K562 (cell line): Measurements from ENCODE around the gene ZSWIM6. TPM values are rescaled to one million over a fixed set of nuclear protein-coding genes. Genes with fewer than 3 reads are reported as not detected.

Experiments used
- ATAC-seq: fragments of 200-7000 bp; cut with Tn5 transposase; 3 replicates; pipeline ENCODE4 v1.9.1; 2020; ENCODE audit warnings: moderate library complexity
- BruUV-seq: library from RNA; stranded (reverse); fragments of 400-500 nt; replicated peaks from 2 replicates; lab custom pipeline; 2021; lab: Mats Ljungman, UMichigan
- CTCF ChIA-PET: fragments of 300-600 bp; formaldehyde crosslinking; extraction: SDS; loops from one replicate; lab custom pipeline; 2021; ENCODE audit warnings: low intra/inter-chr PET ratio; lab: Yijun Ruan, JAX
- POLR2A ChIA-PET: fragments of 300-600, 350-650 bp; sonication (Branson Sonifier 250); formaldehyde crosslinking; extraction: SDS; loops from one replicate; lab custom pipeline; 2021; ENCODE audit warnings: antibody characterized with exemption, inconsistent platforms; lab: Yijun Ruan, JAX
- DNase-seq, 4 experiments: peaks; one replicate each; pipeline versions ENCODE4 v3.0.0 to v3.0.0-alpha.2; 2011 to 2018; ENCODE audit warnings: low spot score in 3 of 4, mixed read lengths in 3 of 4; ENCODE audit errors: extremely low read depth in 1 of 4
- FAIRE-seq: peaks from 2 replicates; lab custom pipeline; 2011; peaks lifted over from hg19 to GRCh38; lab: Jason Lieb, UNC
- H2AFZ ChIP-seq: 2 replicates; pipeline ENCODE4 v1.6.0; 2011; ENCODE audit warnings: low read depth, low read length, control low read depth, inconsistent platforms
- H3K27ac ChIP-seq: fragments of 200-600 bp; 3 replicates; pipeline ENCODE4 v1.8.0; 2011; ENCODE audit warnings: low read depth, mild to moderate bottlenecking, control low read depth, inconsistent platforms, low read length, moderate library complexity, mixed read lengths; ENCODE audit errors: extremely low read depth
- H3K27me3 ChIP-seq, 2 experiments: fragments of 300-600 bp in 1 of 2; 2 replicates in 1 of 2; 3 replicates in 1 of 2; pipeline versions ENCODE4 v1.6.0 to v1.8.0; 2011; ENCODE audit warnings: inconsistent platforms in 2 of 2, low read length in 2 of 2, mild to moderate bottlenecking in 1 of 2, mixed read lengths in 1 of 2, moderate library complexity in 1 of 2; ENCODE audit not compliant: control insufficient read depth in 2 of 2, insufficient read depth in 2 of 2
- H3K36me3 ChIP-seq: fragments of 300-600 bp; 3 replicates; pipeline ENCODE4 v1.8.0; 2011; ENCODE audit warnings: mild to moderate bottlenecking, low read length, inconsistent platforms; ENCODE audit not compliant: control insufficient read depth, insufficient read depth
- H3K4me1 ChIP-seq, 2 experiments: fragments of 200-600 bp in 1 of 2; replicated peaks in 1 of 2; 2 replicates in 1 of 2; 3 replicates in 1 of 2; pipeline versions ENCODE4 v1.5.1 to v1.8.0; 2011; ENCODE audit warnings: inconsistent platforms in 2 of 2, low read length in 2 of 2, mild to moderate bottlenecking in 1 of 2, mixed read lengths in 1 of 2, moderate library complexity in 1 of 2; ENCODE audit not compliant: control insufficient read depth in 2 of 2, insufficient read depth in 2 of 2
- H3K4me2 ChIP-seq: 2 replicates; pipeline ENCODE4 v1.6.1; 2011; ENCODE audit warnings: low read length, control low read depth, inconsistent platforms, mixed read lengths; ENCODE audit not compliant: insufficient read depth
- H3K4me3 ChIP-seq: fragments of 200-600 bp; sonication (generic), shearing (Covaris generic); 2 replicates; pipeline ENCODE4 v1.5.1; 2016; ENCODE audit warnings: control low read depth, inconsistent platforms
- H3K79me2 ChIP-seq: fragments of 200-600 bp; 3 replicates; pipeline ENCODE4 v1.8.0; 2011; ENCODE audit warnings: low read length, inconsistent platforms; ENCODE audit not compliant: control insufficient read depth, insufficient read depth
- H3K9ac ChIP-seq, 2 experiments: 2 replicates each; pipeline versions ENCODE4 v1.6.0 to v1.6.1; 2011; ENCODE audit warnings: low read depth in 2 of 2, low read length in 2 of 2, control low read depth in 1 of 2, inconsistent platforms in 1 of 2, mild to moderate bottlenecking in 1 of 2, mixed read lengths in 1 of 2; ENCODE audit not compliant: insufficient read depth in 1 of 2
- H3K9me1 ChIP-seq: one replicate; pipeline ENCODE4 v1.6.0; 2011; ENCODE audit warnings: inconsistent platforms, mild to moderate bottlenecking, low read length, moderate library complexity; ENCODE audit not compliant: control insufficient read depth, insufficient read depth
- H3K9me3 ChIP-seq: replicated peaks from 2 replicates; pipeline ENCODE4 v1.5.1; 2011; ENCODE audit warnings: low read depth, low read length, inconsistent platforms; ENCODE audit not compliant: control insufficient read depth, insufficient read depth
- H4K20me1 ChIP-seq: replicated peaks from 2 replicates; pipeline ENCODE4 v1.6.1; 2011; ENCODE audit warnings: low read length, inconsistent platforms, mixed read lengths; ENCODE audit not compliant: control insufficient read depth, insufficient read depth
- C11orf30 ChIP-seq: fragments of 450-650 bp; IDR thresholded peaks from 2 replicates; pipeline ENCODE4 v1.6.1; 2016; ENCODE audit warnings: low read depth, mild to moderate bottlenecking
- CBFA2T3 ChIP-seq: fragments of 450-650 bp; IDR thresholded peaks from 2 replicates; pipeline ENCODE4 v1.6.1; 2017
- FOXK1 ChIP-seq: sonication (generic); formaldehyde crosslinking; IDR thresholded peaks from 2 replicates; pipeline ENCODE4 v1.8.0; 2022; ENCODE audit warnings: missing genetic modification reagents, mild to moderate bottlenecking, borderline replicate concordance
- HNRNPL ChIP-seq: fragments of 200-400 bp; formaldehyde crosslinking; IDR thresholded peaks from 2 replicates; pipeline ENCODE4 v1.6.1; 2017; ENCODE audit warnings: low read depth, mild to moderate bottlenecking, low read length
- MITF ChIP-seq: IDR thresholded peaks from 2 replicates; pipeline ENCODE4 v1.6.1; 2014; ENCODE audit warnings: antibody characterized with exemption
- NFXL1 ChIP-seq: fragments of 450-650 bp; formaldehyde crosslinking; IDR thresholded peaks from 2 replicates; pipeline ENCODE4 v1.4.0; 2021; ENCODE audit warnings: mild to moderate bottlenecking
- POU5F1 ChIP-seq: fragments of 150-350 bp; IDR thresholded peaks from 2 replicates; pipeline ENCODE4 v1.6.1; 2014; ENCODE audit warnings: borderline replicate concordance, low read length, low read depth, mild to moderate bottlenecking; ENCODE audit not compliant: partially characterized antibody
- TAL1 ChIP-seq: fragments of 450-650 bp; IDR thresholded peaks from 2 replicates; pipeline ENCODE4 v1.6.1; 2016; ENCODE audit warnings: mild to moderate bottlenecking
- U2AF1 ChIP-seq: fragments of 200-400 bp; formaldehyde crosslinking; optimal IDR thresholded peaks from 2 replicates; pipeline ENCODE3; 2017; ENCODE audit warnings: mild to moderate bottlenecking, low read depth, low read length, moderate library complexity
- ZNF316 ChIP-seq: fragments of 450-650 bp; IDR thresholded peaks from 2 replicates; pipeline ENCODE4 v1.6.1; 2016
- ZNF384 ChIP-seq: IDR thresholded peaks from 2 replicates; pipeline ENCODE4 v1.6.1; 2012; ENCODE audit warnings: low read depth, low read length, improper control_type of control experiment
- WGBS: fragments of 100-300 bp; shearing (Covaris generic); methylation state at CpG from one replicate; pipeline ENCODE4 v1.1.6; 2016; ENCODE audit warnings: low coverage, mixed read lengths; ENCODE audit not compliant: insufficient coverage; ENCODE audit errors: missing lambda C conversion rate; 5-methylcytosine and 5-hydroxymethylcytosine counted together
- in situ Hi-C: fragments of 300-500 bp; cut with MboI; formaldehyde crosslinking; loops from 4 replicates; pipeline ENCODE4 v1.15.0; 2018; ENCODE audit warnings: inconsistent platforms, mixed read lengths
- intact Hi-C: fragments of 100-400 bp; cut with micrococcal nuclease; formaldehyde crosslinking; loops from 2 replicates; pipeline ENCODE4 v1.14.2; 2022
- polyA plus RNA-seq, 8 experiments: library from polyadenylated mRNA; depleted of rRNA in 4 of 8; stranded (reverse) in 5 of 8; unstranded in 3 of 8; fragments of >200 nt; fragmentation: Nextera tagmentation in 2 of 8; fragmentation: Illumina TruSeq in 1 of 8; extraction: Ambion mirVana in 2 of 8; extraction: Trizol in 1 of 8; gene quantifications; 2 replicates each; pipeline versions ENCODE4 v1.2.1 to v1.2.3, GENCODE V29; 2011 to 2014; ENCODE audit warnings: inconsistent platforms in 1 of 8, missing spikeins in 1 of 8
- total RNA-seq, 7 experiments: library from RNA; depleted of rRNA in 6 of 7; stranded (reverse); fragments of >200 nt in 6 of 7; fragmentation: Illumina TruSeq in 2 of 7; extraction: Trizol in 2 of 7; gene quantifications; 2 replicates each; pipeline versions ENCODE4 v1.2.1 to v1.2.3, GENCODE V29; 2011 to 2021; ENCODE audit warnings: low replicate concordance in 1 of 7

Gene ZSWIM6
- total and polyA plus RNA-seq, 9 of the 15 experiments (the other 6 are each of a cell fraction or from before 2014, with no cell fraction given) = 0.81 to 3.2 (median 2.0) TPM

- Histone ChIP-seq H4K20me1 (no peaks in the 10 kb centered on the region), H2AFZ (no peak overlapping the region), H3K9ac (no peak overlapping the region), H3K9me3 (no peaks in the 10 kb centered on the region)
- TF ChIP-seq CBFA2T3 (no peak), ZNF316 (peak; percentile 18; the same call in 1 of the 2 replicates), U2AF1 (no peak), MITF (no peak), TAL1 (no peak), POU5F1 (no peak), HNRNPL (no peak), NFXL1 (CRISPR knock-in tag) (no peak), FOXK1 (CRISPR knock-in tag) (no peak), ZNF384 (no peak), C11orf30 (peak; percentile 48)
- TF ChIP-seq, all 486 proteins: peak for 2
- DNase-seq = no peak
- POLR2A ChIA-PET = no interaction called here
- Histone ChIP-seq H3K79me2 (no peaks in the 10 kb centered on the region), H3K27me3 (no peaks in the 10 kb centered on the region), H3K4me2 (no peak overlapping the region), H3K4me3 (no peak overlapping the region), H3K9me1 (no peaks in the 10 kb centered on the region), H3K36me3 (no peaks in the 10 kb centered on the region), H3K27ac (no peak overlapping the region), H3K4me1 (no peaks in the 10 kb centered on the region)
- intact Hi-C loops (no loop called here), in situ Hi-C loops (no loop called here)
- no peak for ATAC-seq
- WGBS = 24% methylated on average over 1 of the region's 1 CpG
- CTCF ChIA-PET = no interaction called here
- no TSS peak for BruUV-seq
- no peak for FAIRE-seq
Observed at GRCh38 chr5:61489574-61489973, 157.5 kb downstream of the ZSWIM6 start.
